ENCODE data around the gene CORO7.
A peak's percentile ranks its signal among the peaks of the same experiment; 100 is the strongest.
"Not testable (repeated sequence)": the region's sequence is repeated elsewhere in the genome, so short reads cannot be mapped to it uniquely, and the experiment has no call there.

Gene CORO7

DNA sequence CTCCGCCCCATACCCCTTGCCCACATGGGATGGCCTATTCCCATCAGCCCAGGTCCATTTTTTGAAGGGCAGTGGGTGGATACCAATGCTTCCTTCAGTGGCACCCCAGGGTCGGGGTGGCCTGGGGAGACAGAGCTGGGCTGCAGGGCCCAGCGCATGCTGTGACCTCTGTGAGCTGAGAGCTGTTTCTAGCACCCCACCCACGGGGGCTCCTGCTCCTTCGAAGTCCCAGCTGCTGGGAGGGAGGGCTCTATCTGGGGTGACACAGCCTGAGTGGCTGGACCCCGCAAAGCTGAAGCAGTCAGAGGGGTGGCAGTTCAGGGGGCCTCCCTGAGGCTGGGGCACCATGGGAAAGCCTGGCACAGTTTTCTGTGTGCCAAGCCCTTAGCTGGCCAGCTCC, 76.0 kb downstream of the CORO7 start:
- no peak for DNase-seq

DNA sequence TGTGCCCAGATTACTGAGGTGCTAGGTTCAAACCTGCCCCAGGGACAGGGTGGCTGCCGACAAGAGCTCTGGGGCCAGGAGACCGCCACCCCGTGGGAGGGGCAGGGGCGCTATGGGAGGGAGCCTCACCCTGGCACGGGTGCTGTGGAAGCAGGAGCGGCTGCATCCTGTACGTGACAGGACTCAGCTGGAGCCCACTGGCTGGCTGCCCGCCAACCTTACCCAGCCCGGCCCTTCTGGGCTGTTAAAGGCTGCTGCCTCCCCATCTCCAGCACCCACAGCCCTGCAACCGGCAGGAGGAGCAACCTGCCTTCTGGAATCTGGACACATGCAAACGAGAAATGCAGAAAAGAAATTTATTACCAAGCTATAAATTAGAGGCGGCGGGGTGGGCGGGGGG, 76.5 kb downstream of the CORO7 start:
- DNase-seq: peak in 1 of 56 donors; percentile 21

DNA sequence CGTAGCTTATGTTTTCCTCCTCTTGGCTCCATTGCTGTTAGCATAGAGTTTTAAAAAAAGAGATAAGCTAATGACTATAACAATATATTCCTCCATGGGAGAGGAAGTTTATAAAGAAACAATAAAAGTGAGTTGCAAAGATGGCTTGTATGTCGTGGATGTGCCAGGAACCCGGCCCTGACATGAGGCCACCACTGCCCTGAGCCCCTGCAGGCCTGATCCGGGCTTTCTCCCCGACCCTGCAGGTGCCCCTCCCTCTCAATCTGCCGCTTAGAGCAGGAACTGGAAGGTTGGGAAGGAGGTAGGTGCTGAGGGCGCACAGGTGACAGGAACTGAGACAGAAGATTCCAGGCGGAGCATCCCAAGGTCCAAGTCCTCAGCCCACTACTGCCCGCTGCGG, 76.9 kb downstream of the CORO7 start:
- no peak for DNase-seq

DNA sequence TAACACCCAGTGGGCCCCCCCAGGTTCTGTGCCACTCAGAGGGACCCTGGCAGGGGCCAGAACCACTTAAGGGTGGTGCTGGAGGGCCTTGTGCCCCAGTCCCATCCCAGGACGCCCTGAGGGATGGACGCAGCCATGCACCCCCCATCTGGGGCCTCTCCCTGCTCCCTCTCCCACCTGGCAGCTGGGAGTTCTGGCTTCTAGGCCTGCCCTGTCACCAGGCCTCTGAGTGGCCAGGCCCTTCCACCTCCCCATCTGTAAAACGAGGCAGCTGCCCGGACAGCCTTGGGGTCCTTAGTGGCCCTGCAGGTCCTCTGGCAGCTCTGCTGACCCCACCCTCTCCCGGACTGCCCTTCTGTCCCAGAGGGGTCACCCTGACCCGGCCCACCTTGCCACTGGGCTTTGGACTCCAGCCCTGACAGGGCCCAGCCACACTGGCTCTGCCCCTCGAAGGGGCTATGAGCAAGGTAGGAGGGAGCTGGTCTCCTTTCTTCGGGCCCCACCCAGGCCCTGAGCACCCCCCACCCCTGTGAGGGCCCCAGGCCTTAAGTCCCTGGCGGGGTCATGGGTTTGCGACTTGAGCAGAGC, 77.6 kb downstream of the CORO7 start:
- DNase-seq: no peak

DNA sequence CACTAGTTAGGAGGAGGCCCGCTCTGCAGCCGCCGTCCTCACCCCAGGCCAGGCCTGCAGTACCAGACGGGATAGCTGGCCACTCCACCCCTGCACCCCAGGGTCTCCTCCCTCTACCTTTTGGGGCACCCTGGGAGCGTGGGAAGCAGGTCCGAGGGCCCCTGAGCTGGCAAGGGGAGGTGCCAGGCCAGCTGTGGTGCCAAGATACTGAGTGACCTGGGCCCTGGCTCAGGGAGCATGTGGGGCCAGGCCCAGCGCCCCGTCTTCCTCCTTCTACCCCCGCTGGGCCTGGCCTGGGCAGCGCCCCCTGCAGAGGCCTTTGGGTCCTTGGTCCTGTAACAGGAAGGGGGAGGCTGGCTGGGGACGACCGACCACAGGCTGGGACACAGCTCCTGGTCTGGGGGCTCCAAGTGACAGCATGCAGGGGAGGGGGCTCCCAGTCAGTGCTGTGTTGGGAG, 78.2 kb downstream of the CORO7 start:
- no peak for DNase-seq

DNA sequence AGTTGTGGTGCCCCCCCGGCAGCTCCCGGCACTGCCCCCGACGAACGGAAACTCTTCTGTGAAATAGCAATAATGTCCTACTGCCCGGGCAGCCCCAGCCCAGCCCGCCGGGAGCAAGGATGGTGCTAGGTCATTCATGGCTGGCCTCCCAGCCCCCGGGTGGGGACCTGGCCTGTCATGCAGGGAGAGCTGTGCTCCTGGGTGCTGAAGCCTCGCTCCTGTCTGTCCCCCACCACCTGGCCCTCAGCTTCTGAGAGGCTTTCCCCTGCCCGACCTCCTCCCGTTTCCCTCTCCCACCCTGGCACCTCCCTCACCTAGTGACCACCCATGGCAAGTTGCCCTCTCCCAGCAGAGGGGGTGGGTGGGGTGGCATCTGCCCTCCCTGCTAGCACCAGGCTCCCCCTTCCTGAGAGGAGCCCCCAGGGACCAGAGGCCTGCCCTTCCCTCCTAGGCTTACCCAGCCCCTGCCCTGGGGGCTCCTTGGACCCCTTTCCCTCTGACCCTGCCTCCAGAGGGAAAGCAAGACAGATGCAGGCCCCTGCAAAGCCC, 78.8 kb downstream of the CORO7 start:
- DNase-seq: no peak

DNA sequence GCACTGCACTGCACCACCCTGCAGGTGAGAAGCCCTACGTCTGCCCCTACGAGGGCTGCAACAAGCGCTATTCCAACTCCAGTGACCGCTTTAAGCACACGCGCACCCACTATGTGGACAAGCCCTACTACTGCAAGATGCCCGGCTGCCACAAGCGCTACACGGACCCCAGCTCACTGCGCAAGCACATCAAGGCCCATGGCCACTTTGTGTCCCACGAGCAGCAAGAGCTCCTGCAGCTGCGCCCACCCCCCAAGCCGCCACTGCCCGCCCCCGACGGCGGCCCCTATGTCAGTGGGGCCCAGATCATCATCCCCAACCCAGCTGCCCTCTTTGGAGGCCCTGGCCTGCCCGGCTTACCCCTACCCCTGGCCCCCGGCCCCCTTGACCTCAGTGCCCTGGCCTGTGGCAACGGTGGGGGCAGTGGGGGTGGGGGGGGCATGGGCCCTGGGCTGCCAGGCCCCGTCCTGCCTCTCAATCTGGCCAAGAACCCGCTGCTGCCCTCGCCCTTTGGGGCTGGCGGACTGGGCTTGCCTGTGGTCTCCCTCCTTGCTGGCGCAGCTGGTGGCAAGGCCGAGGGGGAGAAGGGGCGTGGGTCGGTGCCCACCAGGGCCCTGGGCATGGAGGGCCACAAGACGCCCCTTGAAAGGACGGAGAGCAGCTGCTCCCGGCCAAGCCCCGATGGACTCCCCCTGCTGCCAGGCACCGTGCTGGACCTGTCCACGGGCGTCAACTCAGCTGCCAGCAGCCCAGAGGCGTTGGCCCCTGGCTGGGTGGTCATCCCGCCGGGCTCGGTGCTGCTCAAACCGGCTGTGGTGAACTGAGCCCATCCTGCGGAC, 79.5 kb downstream of the CORO7 start:
- no peak for DNase-seq

DNA sequence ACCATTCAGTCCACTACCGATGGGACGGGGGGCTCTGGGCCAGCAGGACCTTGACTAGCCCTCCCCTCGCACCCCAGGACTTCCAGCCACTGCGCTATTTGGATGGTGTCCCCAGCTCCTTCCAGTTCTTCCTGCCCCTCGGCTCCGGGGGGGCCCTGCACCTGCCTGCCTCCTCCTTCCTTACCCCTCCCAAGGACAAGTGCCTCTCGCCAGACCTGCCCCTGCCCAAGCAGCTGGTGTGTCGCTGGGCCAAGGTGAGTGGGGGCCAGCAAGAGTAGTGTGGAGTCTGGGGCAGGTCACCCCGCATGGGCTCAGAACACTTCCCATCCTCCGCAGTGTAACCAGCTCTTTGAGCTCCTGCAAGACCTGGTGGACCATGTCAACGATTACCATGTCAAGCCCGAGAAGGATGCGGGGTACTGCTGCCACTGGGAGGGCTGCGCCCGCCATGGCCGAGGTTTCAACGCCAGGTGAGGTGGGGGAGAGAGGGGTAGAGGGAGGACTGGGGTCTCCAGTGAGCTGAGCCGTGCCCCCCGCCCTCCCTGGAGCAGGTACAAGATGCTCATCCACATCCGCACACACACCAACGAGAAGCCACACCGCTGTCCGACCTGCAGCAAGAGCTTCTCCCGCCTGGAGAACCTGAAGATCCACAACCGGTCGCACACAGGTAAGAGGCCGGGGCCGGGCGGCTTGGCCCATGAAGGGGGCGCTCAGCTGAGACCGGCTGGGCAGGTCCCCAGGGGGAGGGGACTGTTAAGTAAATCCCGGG, 81.5 kb downstream of the CORO7 start:
- DNase-seq: no peak

DNA sequence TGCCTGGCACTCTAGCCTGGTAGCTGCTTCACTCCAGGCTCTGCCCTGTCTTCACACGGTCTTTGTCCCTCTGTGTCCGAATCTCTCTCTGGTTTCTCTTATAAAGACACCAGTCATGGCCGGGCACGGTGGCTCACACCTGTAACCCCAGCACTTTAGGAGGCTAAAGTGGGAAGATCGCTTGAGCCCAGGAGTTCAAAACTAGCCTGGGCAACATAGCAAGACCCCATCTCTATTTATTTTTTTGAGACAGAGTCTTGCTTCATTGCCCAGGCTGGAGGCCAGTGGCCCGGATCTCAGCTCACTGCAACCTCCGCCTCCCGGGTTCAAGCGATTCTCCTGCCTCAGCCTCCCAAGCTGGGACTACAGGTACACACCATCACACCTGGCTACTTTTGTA, 82.7 kb downstream of the CORO7 start:
- not testable (repeated sequence) for DNase-seq

DNA sequence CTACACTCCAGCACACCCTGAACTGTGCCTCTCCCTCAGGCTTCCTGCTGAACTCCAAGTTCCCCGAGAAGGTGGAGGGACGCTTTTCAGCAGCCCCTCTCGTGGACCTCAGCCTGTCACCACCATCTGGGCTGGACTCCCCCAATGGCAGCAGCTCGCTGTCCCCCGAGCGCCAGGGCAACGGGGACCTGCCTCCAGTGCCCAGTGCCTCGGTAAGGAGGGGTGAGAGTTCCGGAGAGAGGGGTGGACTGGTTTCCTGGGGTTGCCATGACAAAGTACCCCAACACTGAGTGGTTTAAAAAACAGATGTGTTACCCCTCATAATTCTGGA, 83.1 kb downstream of the CORO7 start:
- DNase-seq: no peak

DNA sequence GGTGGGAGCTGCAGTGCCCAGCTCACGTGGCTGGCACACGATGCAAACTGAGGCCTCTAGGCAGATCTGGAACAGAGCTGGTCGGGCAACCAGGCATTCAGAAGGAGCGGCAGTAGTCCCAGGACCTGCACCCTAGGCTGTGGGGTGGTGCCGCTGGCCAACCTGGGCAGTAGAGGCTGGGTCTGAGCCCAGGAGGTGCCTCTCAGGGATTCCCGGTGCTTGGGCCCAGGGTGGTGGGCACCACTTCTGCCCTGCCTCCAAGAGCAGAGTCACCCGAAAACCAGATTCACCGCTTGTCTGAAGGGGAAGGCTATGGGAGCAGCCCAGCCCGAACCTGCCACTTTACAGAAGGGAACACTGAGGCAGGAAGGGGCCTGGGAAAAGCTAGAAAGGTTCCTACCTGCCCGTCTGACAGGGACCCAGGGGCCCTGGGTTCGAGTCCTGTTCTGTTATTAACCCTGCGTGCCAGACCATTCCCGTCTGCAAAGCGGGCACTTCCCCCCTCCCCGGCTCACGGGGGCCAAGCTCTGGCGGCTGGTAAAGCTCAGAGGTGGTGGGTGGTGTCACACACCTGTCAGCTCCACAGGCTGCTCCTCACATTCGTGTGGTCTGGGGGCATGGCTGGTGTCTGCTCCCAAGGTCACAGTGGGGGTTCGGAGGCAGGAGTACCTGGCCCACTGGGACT, 83.6 kb downstream of the CORO7 start:
- DNase-seq: no peak

DNA sequence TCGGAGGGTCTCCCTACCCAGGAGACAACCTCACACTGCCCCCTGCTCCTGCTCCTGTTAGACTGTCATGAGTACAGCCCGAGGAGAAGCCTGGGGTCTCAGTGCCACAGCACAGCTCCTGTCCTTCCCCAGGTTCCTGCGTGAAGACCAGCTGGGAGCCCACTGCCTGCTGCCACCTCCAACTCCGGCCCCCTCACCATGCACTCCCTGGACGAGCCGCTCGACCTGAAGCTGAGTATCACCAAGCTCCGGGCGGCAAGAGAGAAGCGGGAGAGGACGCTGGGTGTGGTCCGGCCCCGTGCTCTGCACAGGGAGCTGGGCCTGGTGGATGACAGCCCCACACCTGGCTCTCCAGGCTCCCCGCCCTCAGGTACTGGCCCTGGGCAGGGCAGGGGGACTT, 84.3 kb downstream of the CORO7 start:
- DNase-seq: no peak

DNA sequence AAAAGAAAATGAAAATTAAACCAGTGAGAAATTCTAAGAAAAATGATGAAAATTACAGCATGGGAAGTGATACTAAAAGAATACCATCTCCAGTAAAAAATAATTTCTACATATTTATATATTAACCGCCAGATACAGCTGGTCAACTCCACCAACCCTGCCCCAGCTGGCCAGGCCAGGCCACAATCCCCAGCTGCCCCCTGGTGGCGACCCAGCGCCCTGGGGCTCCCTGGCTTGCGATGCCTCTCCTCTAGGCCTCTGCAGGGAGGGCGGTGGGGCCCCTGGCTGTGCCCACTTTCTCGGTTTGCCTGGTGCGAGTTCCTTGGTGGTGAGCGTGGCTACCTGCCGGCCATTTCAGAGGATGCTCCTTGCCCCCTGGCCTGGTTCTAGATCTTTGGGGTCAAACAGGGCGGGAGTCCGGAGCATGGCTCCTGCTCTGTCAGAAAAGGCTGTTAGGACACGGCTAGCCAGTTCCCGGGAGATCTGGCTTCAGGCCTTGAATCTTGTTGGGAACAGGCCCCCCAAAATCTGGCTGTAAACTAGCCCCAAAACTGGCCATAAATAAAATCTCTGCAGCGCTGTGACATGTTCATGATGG, 86.0 kb downstream of the CORO7 start:
- peak in 50 of 56 donors; percentile 6 to 87 (median 52) for DNase-seq

DNA sequence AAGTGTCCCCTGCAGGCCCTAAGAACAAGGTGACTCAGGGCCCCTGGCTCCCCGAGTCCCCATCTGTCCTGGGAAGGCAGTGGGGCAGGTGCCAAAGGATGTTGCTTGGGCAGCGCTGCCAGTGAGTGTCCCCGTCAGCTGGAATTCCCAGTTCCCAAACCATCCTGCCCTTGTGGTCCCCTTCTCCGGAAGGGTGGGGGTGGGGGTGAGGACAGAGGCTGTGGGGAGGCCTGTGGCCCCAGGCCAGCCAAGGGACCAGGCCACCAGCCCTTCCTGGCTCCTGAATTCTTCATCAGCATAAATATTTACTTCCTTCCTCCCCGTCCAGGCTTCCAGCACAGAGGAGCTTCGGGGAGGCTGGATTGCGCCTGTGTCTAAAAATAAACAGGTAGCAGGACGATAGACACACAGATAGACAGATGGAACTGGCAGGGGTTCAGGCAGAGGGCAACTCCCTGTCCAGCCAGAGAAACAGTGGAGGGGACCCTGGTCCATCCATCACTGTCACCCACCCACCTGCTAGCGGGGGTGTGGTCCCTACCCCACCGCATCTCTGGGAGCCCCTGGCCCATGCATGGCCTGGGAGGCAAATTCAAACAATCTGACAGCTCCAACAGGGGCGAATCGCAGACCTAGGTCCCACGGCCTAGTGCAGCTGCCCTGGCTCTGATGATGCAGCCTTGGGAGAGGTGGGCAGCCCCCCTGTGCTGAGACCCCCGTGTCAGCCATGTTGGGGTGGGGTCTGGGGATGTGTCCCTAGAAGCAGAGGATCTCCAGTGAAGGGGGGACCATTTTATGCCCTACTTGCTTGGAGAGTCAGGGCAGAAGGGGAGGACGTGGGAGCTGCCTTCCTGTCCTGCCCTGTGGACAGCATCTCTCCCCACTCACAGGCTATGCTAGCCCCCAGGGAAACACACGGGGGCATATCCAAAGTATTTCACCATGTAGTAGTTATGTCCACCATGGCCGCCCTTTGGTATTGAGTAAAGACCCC, 87.3 kb downstream of the CORO7 start:
- DNase-seq: peak in 1 of 56 donors; percentile 44

DNA sequence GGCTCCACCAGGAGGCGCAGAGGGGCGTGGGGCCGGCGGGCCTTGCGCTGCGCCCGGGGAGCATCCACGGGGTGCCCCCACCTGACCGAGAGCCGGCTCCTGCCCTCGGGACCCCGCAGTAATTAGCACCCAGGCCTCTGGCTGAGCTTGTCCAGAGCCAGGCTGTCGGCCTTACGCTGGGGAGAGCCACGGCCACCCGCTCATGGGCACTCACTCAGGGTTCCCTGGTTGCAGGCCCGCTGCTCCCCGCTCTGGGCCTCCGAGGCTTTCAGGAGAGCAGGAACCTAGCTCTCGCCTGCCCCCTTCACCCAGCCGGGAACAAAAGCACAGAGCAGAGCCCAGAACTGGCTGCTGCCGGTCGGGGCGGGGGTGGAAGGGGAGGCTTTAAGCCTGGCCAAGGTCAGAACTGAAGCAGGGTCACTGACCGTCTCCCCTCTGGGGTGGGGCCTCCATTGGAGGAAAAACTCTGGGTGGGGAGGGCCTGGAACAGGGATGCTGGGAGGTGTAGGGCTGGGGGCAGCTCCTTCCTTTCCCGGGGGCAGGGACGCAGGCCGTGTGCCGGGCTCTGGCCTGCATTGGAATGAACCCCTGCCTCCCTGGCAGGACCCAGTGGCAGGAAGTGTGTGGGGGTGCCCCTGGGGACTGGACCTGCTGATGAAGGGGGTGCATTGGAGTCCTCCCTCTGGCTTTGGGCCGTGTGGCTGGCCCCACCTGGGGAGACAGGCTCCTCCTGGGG, 88.2 kb downstream of the CORO7 start:
- DNase-seq: peak in 52 of 56 donors; percentile 19 to 86 (median 65)

DNA sequence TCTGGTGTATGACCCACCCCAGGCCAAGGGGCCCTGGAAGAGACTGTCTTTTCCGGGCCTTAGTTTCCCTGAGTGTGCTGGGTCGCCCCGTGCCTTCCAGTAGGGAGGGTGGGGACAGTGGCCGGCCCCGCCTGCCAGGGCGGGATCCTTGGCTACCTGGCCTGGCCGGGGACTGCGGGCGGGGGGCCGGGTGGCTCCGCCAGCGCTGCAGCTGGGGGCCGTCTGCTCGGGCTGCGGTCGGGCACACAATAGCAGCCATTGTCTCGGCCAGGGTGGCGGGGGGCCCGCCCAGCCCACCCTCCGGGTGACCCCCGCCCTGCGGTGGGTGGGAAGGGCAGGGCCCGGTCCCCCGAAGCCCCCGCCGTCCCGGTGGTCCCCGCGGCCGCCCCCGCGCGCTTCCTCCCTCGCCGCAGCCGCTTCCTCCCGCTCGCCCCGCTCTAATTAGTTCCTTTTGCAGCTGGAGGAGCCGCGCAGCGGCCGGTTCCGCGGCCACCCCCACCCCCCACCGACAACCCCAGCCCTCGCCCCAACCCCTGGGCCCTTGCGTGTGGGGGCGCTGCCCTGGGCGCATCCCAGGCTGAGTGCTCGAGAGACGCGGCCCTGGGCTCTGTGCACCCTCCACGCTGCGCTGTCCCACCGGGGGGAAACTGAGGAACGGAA, 88.9 kb downstream of the CORO7 start:
- DNase-seq: peak in 5 of 56 donors; percentile 7 to 68 (median 28)

DNA sequence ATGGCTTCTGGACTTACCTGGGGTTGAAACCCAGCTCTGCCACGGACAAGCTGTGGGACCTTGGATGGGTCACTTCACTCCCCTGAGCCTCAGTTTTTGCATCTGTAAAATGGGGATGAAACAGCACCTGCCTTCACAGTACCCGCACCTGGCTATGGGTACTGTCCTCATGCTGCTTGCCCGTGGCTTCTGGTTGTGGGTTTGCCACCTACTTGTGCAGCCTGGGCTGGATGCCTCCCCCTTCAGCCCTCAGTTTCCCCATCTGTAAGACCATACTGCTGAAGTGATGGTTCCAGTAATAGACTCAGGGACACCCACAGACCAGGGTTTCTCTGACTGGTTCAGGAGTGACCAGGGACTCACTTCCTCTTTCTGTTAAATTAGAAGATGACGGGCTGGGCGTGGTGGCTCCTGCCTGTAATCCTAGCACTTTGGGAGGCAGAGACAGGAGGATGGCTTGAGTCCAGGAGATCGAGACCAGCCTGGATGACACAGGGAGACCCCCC, 91.1 kb downstream of the CORO7 start:
- no peak for DNase-seq

Data from nucleus accumbens (tissue), 56 donors.